CD4-positive, alpha-beta T cell treated with Interleukin-12 subunit alpha and Interleukin-12 subunit beta, for 1 hour (primary cell): Measurements from ENCODE around the gene GSTT4.
"Not testable (repeated sequence)": the region's sequence is repeated elsewhere in the genome, so short reads cannot be mapped to it uniquely, and the experiment has no call there.

ENCODE experiments used
- DNase-seq: peaks from one replicate; pipeline ENCODE4 v3.0.0-alpha.2; 2020

Gene GSTT4

DNA sequence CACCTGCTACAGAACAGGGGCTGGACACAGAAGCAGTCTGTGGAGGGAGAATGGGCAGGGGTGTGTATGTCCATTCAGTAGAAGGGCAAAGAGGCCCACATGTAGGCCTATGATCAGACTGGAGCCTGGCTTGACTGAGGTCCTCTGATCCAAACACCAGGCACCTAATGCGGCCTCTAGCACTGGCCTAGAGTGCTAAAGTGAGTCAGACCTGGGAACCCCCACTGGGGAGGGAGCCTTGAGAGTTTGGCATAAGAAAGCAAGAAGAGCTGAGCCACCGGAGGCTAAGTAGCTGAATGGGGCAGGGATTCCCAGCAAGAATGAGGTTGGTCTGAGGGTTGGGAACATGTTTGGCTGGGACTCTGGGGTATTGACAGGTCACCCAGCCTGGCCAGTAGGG, 53.9 kb downstream of the GSTT4 start:
- DNase-seq: not testable (repeated sequence)

DNA sequence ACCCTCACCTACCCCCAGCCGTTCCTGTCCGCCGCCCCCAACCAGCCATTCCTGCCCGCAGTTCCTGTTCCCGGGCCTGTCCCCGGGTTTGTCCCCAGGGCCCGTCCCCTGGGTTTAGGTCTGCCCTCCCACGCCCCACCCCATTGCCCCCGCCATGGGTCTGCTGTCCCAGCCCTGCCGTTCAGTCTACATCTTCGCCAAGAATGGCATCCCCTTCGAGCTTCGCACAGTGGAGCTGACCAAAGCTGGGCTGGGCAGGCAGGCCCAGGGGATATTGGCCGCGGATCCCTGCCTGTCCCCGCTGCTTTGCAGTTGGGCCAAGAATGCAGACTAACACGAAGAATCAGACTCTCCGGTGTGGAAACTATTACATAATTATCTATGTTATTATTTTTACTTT, 55.5 kb downstream of the GSTT4 start:
- DNase-seq: not testable (repeated sequence)
